Cortex of kidney (tissue), 1 donor: Measurements from ENCODE around the gene ADK.
"Not testable (repeated sequence)": the region's sequence is repeated elsewhere in the genome, so short reads cannot be mapped to it uniquely, and the experiment has no call there.

Source experiments
- DNase-seq: peaks from one replicate; lab custom pipeline; 2025; lab: John Stamatoyannopoulos, UW

Gene ADK

DNA sequence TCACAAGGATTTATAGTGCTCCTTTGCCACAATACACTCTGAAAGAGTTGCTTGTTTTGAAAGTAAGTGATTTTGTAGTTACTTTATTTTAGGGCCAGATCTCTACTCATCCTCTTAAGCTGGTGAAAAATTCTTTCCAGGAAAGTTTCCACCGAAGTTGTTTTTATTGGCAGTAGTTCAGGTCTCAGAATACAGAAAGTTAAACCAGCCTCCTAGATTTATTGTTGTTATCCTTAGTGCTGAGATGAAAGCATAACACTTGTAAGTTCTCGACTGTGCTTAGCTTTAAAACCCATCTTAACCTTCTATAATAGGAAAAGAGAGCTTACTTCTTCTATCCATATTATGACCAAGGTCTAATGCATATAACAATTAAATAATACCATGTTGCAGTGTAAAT lies 5.9 kb upstream of the ADK start:
- no peak for DNase-seq

DNA sequence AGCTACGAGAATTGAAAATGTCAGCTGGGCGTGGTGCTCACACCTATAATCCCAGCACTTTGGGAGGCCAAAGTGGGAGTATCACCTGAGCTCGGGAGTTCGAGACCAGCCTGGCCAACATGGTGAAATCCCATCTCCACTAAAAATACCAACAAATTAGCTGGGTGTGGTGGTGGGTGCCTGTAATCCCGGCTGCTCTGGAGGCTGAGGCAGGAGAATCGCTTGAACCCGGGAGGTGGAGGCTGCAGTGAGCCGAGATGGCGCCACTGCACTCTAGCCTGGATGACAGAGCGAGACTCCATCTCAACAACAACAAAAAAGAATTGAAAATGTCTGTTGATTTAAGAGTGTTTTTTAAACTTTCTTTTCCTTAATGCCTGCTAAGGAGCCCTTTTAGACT lies 4.0 kb upstream of the ADK start:
- not testable (repeated sequence) for DNase-seq

DNA sequence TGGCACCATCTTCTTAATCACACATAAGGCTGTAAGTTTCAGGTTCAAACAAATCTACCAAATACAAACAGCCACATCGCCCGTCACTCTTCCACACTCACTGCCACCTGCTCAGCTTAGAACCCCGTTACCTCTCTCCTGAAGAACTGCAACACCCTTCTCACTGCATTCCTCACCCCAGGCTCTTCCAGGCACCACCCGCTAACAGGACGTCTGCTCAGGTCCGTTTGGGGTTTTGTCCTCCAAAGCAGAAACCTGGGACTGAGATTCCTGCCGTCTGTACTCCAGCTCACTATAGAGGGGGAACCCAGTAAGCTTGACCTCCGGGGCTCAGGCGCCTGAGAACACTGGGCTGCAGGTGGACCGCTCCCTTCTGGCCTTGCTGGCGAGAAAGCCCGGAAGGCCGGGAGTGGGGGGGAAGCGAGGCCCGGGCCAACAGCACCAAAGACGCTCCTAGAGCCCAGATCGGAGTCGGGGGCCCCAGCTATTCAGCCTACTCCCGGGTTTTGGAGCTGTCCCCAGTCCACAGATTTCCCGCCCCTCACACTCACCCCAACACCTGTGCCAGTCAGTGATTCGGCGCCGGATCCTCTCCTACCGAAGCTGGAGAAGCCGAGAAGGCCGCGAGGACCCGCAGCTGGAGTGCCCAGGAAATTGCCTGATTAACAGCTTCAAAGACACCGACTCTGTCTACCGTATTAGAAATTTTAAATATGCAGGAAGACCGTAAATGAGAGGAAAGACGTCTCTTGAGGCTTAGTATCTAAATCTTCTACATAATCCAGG lies 624 bp upstream of the ADK start, which contains the start of gene AP3M1:
AP3M1 (minus strand) TSS at position 625 of the 786 bp plus-strand sequence. CDS start 12,449 bp downstream, outside the sequence.
- no peak for DNase-seq

DNA sequence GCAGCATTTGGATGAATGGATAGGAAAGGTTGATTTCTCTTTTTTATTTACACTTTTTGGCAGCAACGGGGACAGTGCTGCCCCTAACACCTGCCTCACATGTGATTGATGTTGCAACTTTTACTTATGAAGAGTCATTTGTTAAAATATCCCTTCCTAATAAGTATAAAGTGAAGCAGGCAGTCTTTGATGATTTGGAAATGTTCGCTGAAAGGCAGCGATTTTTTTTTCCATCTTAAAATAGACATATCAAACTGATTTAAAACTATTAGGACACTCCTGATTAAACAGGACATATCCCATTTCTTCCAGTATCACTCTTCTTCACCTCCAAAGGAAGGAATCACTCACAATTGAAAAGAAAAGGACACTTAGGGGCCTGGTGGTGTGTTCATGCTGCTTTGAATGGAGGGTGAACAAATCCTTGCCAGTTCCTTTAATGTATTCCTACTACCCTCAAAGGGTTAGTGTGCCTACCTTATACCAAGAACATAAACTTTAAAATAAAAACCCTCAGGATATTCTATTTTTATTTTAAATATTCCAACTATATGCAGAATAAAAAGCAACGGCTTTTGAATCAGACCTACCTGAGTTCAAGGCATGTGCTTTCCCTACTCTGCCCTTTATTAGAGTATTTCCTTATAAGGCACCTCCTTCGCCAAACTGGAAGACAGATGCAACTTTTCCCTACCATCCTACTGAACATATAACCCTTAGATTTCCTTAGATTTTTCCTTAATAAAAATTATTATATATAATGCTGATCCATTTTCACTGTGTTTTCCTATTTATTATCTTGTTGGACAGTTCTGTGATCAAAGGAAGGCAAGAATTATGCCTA lies 1.1 kb downstream of the ADK start:
- DNase-seq, result no peak

DNA sequence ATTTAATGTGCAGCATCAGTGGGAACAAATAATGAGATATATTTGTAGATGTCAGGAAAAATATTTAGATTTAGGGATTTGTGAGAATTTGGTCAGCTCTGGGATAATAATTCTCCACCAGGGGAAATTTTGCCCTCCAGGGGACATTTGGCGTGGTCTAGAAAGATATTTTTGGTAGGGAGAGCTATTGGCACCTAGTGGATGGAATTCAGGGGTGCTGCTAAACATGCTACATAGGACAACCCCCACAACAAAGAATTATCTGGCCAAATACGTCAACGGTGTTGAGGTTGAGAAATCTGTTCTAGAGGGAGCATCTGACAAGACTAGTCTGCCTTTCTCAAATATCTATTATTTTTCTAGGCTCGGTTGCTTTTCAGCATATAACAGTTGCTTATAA lies 2.1 kb downstream of the ADK start:
- DNase-seq, result no peak

DNA sequence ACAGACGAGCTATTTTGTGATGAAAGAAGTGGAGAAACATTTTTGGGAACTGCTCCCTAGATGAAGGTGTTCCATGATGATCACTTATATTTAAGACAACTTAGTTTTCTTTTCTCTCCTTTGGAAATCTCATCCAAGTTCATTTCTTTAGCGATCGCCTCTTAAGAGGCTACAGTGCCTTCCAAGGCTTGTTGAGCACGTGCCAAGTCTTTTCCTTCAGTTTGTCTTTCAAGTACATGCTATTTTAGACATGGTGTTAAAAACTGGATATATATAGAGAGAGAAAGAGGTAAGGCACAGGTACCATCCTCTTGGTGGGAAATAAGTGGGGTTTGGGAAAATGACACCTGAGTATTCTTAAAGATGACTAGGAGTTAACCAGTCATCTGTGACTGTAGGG lies 2.7 kb downstream of the ADK start:
- no peak for DNase-seq

DNA sequence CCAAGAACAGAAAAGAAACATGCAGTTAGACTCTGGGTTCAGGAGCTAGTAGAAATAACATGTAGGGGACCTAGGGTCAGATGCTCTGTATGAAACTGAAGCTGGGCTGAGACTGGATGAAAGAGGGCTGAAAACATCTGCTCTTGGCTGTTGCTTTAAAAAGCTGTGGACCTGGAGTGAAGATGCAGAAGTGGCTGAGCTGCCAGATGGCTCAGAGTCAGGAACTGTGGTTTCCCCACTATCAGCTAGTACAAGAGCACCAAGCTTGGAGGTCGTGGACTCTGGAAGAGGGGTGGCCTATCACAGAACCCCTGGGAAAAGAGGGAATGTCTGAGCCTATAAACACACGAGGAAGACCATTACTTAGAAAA lies 5.9 kb downstream of the ADK start:
- DNase-seq, result no peak

DNA sequence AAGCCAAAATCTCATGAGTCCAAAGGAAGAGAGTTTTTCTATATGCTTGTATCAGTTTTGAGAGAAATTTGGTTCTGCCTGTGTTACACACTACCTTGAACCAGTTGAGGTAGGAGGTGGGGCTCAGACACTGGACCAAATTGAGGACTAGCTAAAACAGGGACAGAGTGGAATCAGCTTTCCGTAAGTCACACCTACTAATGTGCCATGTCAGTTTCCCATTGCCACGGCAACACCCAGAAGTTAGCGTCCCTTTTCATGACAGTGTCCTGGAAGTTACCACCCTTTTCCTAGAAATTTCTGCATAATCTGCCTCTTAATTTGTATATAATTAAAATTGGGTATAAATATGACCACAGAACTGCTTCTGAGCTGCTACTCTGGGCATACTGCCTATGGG lies 9.0 kb downstream of the ADK start:
- DNase-seq, result no peak

DNA sequence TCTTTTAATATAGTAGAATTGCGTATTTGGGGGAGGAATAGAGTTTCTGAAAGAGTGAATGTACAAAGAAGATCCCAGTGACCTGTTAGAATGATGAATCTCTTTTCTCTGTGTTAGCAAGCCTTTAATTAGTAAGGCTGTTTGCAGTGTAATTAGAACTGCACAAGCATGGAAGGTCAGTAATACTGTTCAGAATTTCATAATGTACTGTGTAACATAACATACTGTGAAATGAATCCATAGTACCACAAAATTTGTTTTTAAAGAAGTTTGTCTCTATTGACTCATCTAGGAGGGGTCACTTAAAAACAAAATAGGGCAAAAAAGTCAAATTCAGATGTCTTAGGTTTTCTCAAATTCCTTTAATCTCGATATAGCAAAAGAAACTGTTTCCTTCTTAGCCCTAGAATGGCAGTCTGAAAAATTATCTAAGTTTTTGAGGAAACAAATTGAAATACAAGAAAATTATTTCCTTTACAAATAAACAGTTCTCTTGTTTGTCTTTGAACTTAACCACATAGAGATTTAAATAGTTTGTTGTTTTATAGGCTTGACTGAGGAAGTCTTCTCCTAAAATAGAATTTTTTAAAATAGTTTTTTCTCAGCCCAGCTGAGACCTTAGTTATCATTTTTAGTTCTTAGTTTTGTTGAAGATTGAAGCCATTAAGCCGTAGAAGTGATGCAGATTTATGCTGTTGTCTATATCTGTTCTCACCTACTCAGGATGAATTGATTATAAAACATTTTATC lies 12.5 kb downstream of the ADK start:
- DNase-seq, result no peak

DNA sequence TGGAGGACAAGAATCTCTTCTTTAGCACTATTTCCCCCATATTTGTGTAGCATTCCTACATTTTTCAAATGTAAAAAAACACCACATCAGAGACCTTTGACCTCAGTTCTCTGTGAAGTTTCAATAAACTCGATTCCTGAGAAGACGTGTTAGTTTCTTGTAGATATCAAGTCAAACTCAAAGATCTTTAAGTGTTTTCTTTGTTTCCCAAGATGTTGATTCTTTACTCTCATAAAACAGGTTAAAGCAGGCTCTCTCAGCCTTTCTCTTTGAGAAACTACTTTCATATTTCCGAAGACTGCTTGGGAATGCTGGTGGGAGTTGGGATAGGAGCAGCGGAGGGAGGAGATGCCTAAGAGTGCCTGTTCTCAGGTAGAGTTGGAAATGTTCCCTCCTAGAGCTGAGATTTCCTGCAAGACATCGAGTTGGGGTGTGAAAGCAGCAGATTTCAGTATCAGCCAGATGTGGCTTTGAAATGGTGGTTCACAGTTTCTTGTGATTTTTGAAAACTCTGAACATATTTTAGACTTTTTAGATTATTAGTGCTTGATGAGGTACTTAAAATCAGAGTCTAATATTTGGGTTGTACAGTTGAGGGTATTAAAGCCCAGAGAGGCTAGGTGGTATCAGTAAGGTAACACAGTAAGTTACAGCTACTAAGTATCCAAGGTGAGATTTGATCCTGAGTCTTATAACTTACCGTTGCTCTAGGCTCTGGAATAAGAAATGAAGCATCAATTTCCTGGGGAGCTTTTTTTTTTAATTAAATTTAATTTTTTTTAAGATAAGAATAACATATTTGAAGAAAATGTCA lies 13.9 kb downstream of the ADK start:
- DNase-seq, result no peak

DNA sequence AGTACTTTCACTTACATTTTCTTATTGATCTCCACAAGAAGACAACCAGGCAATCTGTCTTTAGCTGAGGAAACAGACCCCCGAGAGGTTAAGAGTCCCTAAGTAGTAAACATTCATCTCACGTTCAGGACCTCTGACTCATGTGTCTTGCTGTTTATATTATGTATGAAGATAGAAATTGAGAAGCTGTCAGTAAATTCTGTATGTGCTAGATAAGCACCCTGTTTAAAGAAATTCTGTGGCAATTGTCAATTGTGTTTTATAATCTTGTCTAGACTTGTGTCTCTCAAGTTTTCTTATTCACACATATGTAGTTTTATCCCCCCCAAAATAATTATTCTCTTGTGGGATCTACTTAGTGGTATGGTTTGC lies 14.5 kb downstream of the ADK start:
- no peak for DNase-seq

DNA sequence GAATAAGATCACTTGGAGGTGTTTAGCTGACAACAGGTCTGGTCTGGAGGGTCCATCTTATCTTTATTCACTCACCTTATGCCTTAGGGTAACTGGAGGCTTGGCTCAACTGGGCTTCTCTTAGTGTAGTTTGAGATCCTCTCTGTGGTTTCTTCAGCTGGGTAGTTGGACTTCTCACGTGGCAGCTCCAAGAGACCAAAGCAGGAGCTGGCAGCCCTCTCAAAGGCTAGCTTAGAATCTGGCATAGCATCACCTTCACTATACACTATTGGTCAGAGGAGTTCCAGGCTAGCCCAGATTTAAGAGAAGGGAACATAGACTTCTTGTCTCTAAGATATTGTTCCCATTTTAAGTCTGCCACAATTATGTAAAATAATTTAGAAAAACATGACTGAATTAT lies 16.4 kb downstream of the ADK start:
- no peak for DNase-seq

DNA sequence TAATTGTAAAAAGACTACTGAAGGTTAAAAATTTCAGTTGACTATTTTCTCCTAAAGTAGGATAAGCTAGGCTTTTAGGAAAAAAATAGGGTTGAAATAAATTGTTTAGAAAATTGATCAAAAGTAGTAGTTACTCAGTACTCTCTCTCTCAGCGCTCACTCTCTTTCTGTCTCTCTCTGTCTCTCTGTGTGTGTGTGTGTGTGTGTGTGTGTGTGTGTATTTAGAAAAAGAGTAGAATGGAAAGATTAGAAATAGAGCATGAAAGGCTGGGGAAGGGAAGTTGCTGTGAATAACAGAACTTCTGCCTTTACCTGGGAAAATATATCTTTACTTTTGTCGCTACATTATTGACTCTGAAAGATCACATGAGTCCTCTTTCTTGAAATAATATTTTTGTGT lies 20.6 kb downstream of the ADK start:
- no peak for DNase-seq

DNA sequence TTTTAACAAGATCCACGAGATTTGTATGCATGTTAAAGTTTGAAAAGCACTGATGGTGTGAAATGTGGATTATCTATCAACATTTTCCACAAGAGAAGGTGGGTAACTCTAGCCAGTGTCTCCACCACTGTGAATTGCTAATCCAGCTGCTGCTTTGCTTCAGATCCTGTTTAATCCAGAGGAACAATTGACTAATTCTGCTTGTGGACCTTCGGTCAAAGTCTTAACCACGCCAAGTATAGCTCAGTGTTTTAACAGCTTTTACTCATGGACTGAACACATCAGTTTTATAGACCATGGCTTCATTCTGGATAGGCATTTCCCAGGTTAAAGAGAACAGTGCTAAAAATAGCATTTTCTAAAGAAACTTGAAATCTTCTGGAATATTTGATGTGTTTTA lies 23.5 kb downstream of the ADK start:
- DNase-seq, result no peak

DNA sequence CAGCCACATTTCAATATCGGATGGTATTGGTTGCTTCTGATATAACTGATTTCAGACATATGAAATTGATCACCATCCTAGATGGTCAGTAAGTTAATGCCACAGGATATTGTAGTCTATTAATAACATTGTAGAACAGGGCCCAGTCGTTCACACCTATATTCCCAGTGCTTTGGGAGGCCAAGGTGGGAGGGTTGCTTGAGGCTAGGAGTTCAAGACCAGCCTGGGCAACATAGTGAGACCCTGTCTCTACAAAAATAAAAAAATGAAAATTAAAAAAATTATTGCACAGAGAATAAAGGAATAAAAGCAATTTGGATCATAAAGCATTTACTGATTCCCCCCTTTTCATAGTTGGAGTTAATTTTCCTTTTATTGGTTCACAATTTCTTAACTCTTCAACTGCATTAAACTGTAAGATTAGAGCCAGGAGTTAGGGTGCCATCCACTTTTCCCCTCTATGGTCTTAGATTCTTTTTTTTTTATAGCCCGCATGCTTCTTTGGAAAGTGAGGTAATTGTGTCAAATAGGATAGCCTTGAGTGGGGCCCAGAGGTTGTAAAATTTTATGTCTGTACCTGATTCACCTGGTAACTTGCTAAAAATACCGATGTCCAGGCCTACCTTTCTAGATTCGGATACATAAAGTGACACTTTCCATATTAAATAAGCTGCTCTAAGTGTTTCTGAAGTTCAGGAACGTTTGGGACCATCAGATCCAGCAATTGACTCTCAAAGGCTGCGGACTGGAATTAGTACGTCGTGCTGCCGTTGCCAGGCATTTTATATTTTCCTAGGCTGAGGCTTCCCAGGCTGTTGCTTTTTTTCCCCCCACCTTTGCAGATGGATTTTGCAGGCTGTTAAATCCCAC lies 24.7 kb downstream of the ADK start:
- no peak for DNase-seq

DNA sequence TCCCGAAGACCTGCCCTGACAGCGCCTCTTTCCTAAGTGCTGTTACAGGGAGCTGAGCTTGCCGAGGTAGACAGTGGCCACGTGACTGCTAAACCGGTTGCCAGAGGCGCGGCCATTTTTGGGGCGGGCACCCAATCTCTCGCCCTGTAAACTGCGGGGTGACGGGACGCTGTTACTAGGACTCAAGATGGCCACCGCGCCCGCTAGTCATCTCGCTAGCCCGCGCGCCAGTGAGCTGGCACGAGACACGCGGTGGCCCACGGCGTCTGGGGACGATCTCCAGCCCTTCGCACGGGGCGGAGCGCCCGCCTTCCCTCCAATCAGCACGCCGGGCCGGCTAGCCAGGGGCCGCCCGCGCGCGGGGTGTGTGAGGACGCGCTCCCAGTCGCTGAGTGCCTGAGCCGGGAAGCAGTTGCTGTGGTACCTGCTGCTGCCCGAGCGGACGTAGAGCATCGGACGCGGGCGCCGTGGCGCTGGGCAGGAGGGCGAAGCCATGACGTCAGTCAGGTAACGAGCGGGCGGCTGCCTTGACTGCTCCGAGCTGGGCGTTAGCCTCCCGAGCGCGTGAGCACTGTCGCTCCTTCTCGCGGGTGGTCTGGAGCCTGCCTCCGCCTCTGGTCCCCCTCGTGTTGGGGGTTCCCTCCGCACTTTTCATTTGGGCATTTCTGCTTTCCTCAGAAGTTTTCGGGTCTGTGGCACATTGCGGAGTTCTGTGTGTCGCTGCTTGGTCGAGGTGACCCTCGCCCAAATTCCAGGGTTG lies 25.5 kb downstream of the ADK start:
- DNase-seq, result peak; percentile 44

DNA sequence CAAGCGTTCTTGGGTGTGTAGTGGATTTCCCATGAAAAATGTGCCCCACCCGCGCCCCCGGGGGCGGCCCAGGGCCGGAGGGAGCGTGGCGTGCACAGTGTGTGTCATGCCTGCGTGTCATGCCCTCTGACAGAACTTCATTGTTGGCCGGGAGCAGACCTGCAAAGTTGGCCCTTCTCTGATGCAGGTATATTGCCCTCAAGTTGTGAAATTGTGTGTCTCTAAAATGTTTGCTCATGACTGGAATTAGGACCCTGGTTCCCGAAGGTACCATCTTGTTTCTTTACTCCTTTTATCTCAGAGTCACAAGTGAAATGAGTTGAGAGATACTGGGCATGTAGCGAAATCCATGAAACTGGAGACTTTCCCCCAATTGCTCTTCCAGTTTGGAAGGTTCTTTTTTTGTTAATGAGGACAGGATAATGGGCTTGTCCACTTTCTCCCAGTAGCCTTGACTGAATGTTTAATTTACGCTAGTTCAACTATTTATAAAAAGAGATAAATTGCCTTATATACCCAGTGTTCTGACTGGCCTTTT lies 26.2 kb downstream of the ADK start:
- DNase-seq, result no peak

DNA sequence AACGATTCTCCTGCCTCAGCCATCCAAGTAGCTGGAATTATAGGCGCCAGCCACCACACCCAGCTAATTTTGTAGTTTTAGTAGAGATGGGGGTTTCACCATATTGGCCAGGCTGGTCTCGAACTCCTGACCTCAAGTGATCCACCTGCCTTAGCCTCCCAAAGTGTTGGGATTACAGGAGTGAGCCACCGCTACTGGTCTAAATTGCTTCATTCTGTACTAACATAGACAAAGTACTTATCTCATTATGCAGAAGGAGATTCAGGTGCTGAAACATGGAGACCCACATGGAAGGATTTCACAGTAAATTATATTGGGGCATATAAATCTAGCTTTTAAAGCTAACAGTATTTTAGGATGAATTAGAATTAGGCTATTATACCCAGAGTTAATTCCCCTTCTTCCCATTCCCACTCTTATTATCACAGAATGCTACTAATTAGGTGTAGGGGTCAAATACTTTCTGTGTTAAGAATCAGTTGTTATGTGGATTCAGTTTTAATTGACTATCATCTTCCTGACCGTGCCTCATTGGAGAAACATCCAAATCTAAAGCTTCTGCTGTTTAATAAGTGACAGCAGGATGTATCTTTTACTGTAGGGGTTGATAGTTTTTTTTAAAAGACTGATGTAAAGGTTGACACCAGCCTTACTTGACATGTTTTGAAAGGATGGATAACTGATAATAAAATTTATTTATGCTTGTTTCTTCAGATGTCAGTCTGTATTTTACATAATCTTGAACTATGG lies 27.2 kb downstream of the ADK start:
- DNase-seq, result no peak

DNA sequence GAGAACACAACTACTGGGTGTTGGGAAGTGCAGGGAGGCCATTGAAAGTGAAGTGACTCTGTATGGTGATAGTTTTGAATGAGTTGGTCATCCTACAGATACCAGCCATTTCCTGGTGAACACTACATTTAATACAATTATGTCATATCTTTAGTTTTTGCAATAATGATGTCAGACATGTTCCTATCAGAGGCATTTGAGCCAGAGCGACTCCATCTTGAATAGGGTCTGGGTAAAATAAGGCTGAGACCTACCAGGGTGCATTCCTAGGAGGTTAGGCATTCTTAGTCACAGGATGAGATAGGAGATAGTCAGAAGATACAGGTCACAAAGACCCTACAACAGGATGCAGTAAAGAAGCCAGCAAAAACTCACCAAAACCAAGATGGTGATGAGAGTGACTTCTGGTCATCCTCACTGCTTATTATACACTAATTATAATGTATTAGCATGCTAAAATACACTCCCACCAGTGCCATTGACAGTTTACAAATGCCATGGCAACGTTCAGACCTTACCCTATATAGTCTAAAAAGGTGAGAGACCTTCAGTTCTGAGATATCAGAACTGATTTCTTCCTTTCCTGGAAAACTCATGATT lies 28.2 kb downstream of the ADK start:
- DNase-seq, result no peak
